Measurements from ENCODE around the gene RAE1. TPM values are rescaled to one million over a fixed set of nuclear protein-coding genes. Genes with fewer than 3 reads are reported as not detected.

The RAE1 gene
- total and polyA plus RNA-seq, 9 donors = 13.9 to 46.1 (median 20.4) TPM

DNA sequence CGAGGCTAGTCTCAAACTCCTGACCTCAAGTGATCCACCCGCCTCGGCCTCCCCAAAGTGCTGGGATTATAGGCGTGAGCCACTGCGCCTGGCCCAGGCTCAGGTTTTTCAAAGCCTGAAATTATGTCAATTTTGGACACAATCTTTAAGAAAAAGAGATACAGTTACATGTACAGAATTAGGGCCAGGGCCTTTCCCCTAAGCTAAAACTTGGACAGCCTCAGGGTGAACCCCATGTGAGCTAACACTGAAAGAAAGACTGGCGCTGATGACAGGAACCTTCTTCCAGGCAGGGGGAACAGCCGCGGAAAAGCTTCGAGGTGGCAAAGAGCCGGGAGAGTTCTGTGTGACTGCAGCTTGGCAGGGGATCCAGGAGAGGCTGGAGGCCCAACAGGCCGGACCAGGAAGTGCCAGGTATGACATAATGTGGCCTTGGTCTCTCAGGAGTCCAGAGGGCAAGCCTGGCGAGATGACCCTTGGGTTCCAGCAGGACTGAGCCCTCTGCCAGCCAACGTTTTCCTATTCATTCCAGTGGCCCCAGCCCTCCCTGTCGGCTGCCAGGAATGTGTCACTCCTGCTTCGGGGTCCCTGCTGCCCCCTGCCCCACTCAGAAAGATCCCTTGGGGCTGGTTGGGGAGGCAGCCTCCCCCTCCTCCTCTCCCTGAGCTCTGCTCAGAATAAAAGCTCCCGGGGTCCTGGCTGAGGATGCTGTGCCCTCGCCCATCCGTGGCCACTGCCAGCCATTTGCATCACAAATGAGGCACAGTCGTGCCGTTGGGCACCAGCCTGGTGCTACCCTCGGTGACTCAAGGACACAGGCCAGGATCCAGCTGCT is 77.5 kb downstream of the RAE1 start:
- Histone ChIP-seq H3K27ac (no peak overlapping the region), H3K36me3 (no peaks in the 10 kb centered on the region), H3K4me1 (ENCODE audit: insufficient read depth) (peaks cover 7% of the 10 kb centered on the region), H3K4me3 (no peak overlapping the region), H3K9me3 (no peaks in the 10 kb centered on the region), H3K27me3 (no peaks in the 10 kb centered on the region)
- 71 to 77% (median 74%) methylated on average over 21 of the region's 21 CpGs for WGBS, 3 donors
- no peak for TF ChIP-seq POLR2A (IDR thresholded peaks at IDR 0.05)
- TF ChIP-seq, protein P1, sequence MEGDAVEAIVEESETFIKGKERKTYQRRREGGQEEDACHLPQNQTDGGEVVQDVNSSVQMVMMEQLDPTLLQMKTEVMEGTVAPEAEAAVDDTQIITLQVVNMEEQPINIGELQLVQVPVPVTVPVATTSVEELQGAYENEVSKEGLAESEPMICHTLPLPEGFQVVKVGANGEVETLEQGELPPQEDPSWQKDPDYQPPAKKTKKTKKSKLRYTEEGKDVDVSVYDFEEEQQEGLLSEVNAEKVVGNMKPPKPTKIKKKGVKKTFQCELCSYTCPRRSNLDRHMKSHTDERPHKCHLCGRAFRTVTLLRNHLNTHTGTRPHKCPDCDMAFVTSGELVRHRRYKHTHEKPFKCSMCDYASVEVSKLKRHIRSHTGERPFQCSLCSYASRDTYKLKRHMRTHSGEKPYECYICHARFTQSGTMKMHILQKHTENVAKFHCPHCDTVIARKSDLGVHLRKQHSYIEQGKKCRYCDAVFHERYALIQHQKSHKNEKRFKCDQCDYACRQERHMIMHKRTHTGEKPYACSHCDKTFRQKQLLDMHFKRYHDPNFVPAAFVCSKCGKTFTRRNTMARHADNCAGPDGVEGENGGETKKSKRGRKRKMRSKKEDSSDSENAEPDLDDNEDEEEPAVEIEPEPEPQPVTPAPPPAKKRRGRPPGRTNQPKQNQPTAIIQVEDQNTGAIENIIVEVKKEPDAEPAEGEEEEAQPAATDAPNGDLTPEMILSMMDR (IDR thresholded peaks at IDR 0.05) = no peak
- TF ChIP-seq EP300 (IDR thresholded peaks at IDR 0.05) = no peak
- intact Hi-C loops (cut with DNase I) = no loop called here
- DNase-seq = no peak

Small RNAs within 50 kb of the gene (microRNA-seq; reads per million reads assigned to microRNA genes)
- gene MIR4325 = 0 reads per million in 3 donors

Small RNAs within 50 kb of the gene (small RNA-seq; reads per million reads assigned to genes)
- gene MIR4325 (not detected), gene RF00019 (not detected), gene RPL39P39 (not detected)

Other genes with a start within 250 kb of the RAE1 start
- 10 to 100 TPM in 1 of 7 donors, 1 to 10 TPM in 3, under 1 TPM in 3; 0.15 to 19.4 (median 1.3) TPM for gene BMP7, start 84.6 kb upstream of the RAE1 start, total RNA-seq
- under 1 TPM; 0.07 to 0.42 TPM for gene BMP7, start 84.6 kb upstream of the RAE1 start, polyA plus RNA-seq
- not detected for gene SPO11, start 21.5 kb upstream of the RAE1 start, total RNA-seq
- not detected for gene SPO11, start 21.5 kb upstream of the RAE1 start, polyA plus RNA-seq
- 10 to 100 TPM; 20.0 to 77.6 (median 39.3) TPM for gene RBM38, start 40.1 kb downstream of the RAE1 start, total RNA-seq
- gene RBM38, start 40.1 kb downstream of the RAE1 start, polyA plus RNA-seq = 10 to 100 TPM in 1 of 2 donors, 1 to 10 TPM in 1; 6.3 to 36.6 TPM
- under 1 TPM in 2 of 7 donors, not detected in 5; 0.28 to 0.92 TPM for gene CTCFL, start 173.9 kb downstream of the RAE1 start, total RNA-seq
- under 1 TPM; 0.01 to 0.07 TPM for gene CTCFL, start 173.9 kb downstream of the RAE1 start, polyA plus RNA-seq
- gene PCK1, start 209.9 kb downstream of the RAE1 start, total RNA-seq = 100 to 1,000 TPM in 1 of 7 donors, 1 to 10 TPM in 4, under 1 TPM in 2; 0.47 to 133 (median 2.0) TPM
- under 1 TPM; 0.30 to 0.54 TPM for gene PCK1, start 209.9 kb downstream of the RAE1 start, polyA plus RNA-seq